ENCODE measurements around the gene SLC8A3.

Gene SLC8A3

GRCh38 chr14:70173569-70173968 lies 15.2 kb downstream of the SLC8A3 start:
- DNase-seq (ENCODE audit: low read depth in 2 of 2) = no peak

- DNase-seq (ENCODE audit: low read depth in 2 of 2) = no peak
Measured at GRCh38 chr14:70171726-70172125, 17.0 kb downstream of the SLC8A3 start.

GRCh38 chr14:70170976-70171375 lies 17.8 kb downstream of the SLC8A3 start:
- no peak for DNase-seq (ENCODE audit: low read depth in 2 of 2)

GRCh38 chr14:70168406-70168805 lies 20.3 kb downstream of the SLC8A3 start:
- no peak for DNase-seq (ENCODE audit: low read depth in 2 of 2)

GRCh38 chr14:70166530-70167203 lies 22.1 kb downstream of the SLC8A3 start:
- no peak for DNase-seq (ENCODE audit: low read depth in 2 of 2)

GRCh38 chr14:70162358-70162757 lies 26.4 kb downstream of the SLC8A3 start:
- DNase-seq (ENCODE audit: low read depth in 2 of 2) = no peak

GRCh38 chr14:70156592-70156991 lies 32.2 kb downstream of the SLC8A3 start:
- no peak for DNase-seq (ENCODE audit: low read depth in 2 of 2)

GRCh38 chr14:70152704-70153103 lies 36.0 kb downstream of the SLC8A3 start:
- no peak for DNase-seq (ENCODE audit: low read depth in 2 of 2)

GRCh38 chr14:70152081-70152480 lies 36.7 kb downstream of the SLC8A3 start:
- DNase-seq (ENCODE audit: low read depth in 2 of 2) = no peak

GRCh38 chr14:70149596-70150165 lies 39.1 kb downstream of the SLC8A3 start:
- DNase-seq (ENCODE audit: low read depth in 2 of 2) = no peak

GRCh38 chr14:70148911-70149595 lies 39.7 kb downstream of the SLC8A3 start:
- DNase-seq (ENCODE audit: low read depth in 2 of 2) = no peak

- DNase-seq (ENCODE audit: low read depth in 2 of 2) = no peak
Measured at GRCh38 chr14:70148351-70148750, 40.4 kb downstream of the SLC8A3 start.

GRCh38 chr14:70144046-70144445 lies 44.7 kb downstream of the SLC8A3 start:
- no peak for DNase-seq (ENCODE audit: low read depth in 2 of 2)

- no peak for DNase-seq (ENCODE audit: low read depth in 2 of 2)
Measured at GRCh38 chr14:70143306-70143705, 45.4 kb downstream of the SLC8A3 start.

GRCh38 chr14:70140614-70141013 lies 48.1 kb downstream of the SLC8A3 start:
- DNase-seq (ENCODE audit: low read depth in 2 of 2) = no peak

- DNase-seq (ENCODE audit: low read depth in 2 of 2) = no peak
Measured at GRCh38 chr14:70139384-70139783, 49.4 kb downstream of the SLC8A3 start.

GRCh38 chr14:70137788-70138187 lies 51.0 kb downstream of the SLC8A3 start:
- no peak for DNase-seq (ENCODE audit: low read depth in 2 of 2)

GRCh38 chr14:70133461-70133860 lies 55.3 kb downstream of the SLC8A3 start:
- DNase-seq (ENCODE audit: low read depth in 2 of 2) = no peak

GRCh38 chr14:70130482-70130881 lies 58.3 kb downstream of the SLC8A3 start:
- DNase-seq (ENCODE audit: low read depth in 2 of 2) = no peak

GRCh38 chr14:70127186-70127585 lies 61.6 kb downstream of the SLC8A3 start:
- no peak for DNase-seq (ENCODE audit: low read depth in 2 of 2)

GRCh38 chr14:70123796-70124195 lies 65.0 kb downstream of the SLC8A3 start:
- no peak for DNase-seq (ENCODE audit: low read depth in 2 of 2)

- DNase-seq (ENCODE audit: low read depth in 2 of 2) = no peak
Measured at GRCh38 chr14:70121521-70121920, 67.2 kb downstream of the SLC8A3 start.

GRCh38 chr14:70118064-70118463 lies 70.7 kb downstream of the SLC8A3 start:
- no peak for DNase-seq (ENCODE audit: low read depth in 2 of 2)
